Astrocyte of the cerebellum (primary cell): ENCODE data around the gene OPCML.

ENCODE experiments used
- DNase-seq: peaks from one replicate; pipeline ENCODE4 v3.0.0-alpha.2; 2011; ENCODE audit warnings: low read depth
- H3K4me3 ChIP-seq: 2 replicates; pipeline ENCODE4 v1.5.1; 2011; ENCODE audit warnings: mild to moderate bottlenecking, low read depth, low read length, moderate library complexity
- in situ Hi-C: cut with HindIII; loops from 2 replicates; pipeline ENCODE4 v1.10.0; 2017; ENCODE audit warnings: low sequenced_read_pairs
- TF ChIP-seq, protein P1 (sequence below): IDR thresholded peaks from 2 replicates; pipeline ENCODE4 v1.5.1; 2012; ENCODE audit warnings: low read length, low read depth, moderate library complexity, mild to moderate bottlenecking; ENCODE audit errors: missing control alignments

Gene OPCML

DNA sequence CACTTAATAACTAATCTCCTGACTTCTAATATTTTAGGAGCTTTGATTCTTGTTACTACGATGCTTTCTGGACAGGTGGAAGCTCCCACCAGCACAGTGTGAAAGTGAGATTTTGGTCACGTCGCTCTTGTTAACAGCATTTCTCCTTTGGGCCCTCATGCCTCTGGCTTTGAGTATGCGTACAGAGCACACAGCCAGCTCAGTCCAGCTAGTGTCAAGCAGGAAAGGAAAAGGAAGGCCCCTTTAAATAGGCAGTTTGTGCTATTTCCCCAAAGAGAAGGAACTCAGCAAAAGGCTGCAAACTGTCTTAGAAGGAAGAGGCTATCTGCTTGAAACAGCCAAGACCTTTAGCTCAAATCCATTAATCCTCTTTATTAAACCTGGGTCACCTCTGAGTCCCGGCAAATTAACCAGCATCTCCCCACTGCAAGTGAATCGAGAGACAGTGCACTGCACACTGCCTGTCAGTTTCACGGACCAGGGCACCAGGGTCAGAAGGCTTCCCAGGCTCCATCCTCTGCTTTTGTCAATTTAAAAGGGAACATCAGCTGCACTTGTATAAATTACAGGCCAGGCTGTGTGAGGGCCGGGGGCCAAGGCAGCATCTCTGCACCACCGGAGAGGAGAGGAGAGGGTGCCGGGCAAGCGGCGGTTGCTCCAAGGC is 34.7 kb downstream of the OPCML start:
- no peak for DNase-seq
- in situ Hi-C loops: no loop called here
- H3K4me3 ChIP-seq: no peak overlapping the region
- TF ChIP-seq, protein P1, sequence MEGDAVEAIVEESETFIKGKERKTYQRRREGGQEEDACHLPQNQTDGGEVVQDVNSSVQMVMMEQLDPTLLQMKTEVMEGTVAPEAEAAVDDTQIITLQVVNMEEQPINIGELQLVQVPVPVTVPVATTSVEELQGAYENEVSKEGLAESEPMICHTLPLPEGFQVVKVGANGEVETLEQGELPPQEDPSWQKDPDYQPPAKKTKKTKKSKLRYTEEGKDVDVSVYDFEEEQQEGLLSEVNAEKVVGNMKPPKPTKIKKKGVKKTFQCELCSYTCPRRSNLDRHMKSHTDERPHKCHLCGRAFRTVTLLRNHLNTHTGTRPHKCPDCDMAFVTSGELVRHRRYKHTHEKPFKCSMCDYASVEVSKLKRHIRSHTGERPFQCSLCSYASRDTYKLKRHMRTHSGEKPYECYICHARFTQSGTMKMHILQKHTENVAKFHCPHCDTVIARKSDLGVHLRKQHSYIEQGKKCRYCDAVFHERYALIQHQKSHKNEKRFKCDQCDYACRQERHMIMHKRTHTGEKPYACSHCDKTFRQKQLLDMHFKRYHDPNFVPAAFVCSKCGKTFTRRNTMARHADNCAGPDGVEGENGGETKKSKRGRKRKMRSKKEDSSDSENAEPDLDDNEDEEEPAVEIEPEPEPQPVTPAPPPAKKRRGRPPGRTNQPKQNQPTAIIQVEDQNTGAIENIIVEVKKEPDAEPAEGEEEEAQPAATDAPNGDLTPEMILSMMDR: no peak

DNA sequence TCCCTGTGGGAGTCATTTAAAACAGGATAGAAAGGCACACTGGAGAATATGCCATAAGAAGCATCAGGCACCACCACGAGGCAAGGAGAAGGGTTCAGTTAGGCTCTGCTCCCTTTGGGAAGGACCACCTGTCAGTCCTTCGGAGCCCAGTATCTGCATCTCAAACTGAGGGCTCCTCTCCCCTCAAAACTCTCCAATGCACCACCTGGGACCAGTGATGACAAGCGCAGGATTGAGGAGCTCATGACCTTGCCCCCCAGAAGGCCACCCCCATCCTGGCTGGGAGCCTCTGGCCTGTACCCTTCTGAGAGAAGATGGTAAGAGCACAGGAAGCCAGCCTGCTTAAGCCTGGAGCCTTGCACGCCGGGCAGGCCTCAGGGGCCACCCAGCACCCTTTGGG is 39.4 kb downstream of the OPCML start:
- TF ChIP-seq, protein P1: no peak
- no peak for DNase-seq
- in situ Hi-C loops: no loop called here
- no peak overlapping the region for H3K4me3 ChIP-seq

DNA sequence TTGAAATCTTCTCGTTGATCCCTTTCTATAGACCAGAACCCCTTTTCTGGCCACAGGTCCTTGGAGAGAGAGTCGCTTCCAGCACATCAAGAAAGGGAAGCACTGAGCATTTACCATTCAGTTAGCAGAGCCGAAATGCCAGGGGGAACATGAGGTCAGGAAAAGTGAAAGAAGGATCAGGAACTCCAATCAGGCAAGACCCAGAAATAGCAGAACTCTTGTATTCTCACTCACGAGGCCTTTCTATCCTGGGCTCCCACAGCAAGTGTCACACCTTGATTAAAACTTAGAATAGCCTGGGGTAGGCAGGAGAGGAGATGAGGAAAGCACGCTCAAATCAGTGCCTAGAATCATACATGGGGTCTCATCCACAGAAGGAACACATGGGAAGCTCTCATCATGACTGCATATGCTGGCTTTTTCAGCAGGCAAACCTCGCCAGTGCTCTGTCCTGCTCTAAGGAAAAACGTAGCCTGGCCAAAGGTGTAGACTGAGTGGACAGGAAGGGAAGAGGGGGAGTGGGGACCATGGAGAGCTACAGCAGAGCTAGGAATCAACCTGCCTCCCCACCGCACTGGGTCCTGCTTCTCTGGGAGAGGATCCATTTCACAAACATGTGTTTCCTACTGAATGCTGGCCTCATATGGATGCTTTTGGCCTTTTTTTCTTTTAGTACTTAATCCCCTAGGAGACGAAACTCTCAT is 40.5 kb downstream of the OPCML start:
- TF ChIP-seq, protein P1: no peak
- H3K4me3 ChIP-seq: no peak overlapping the region
- DNase-seq: no peak
- in situ Hi-C loops: no loop called here

DNA sequence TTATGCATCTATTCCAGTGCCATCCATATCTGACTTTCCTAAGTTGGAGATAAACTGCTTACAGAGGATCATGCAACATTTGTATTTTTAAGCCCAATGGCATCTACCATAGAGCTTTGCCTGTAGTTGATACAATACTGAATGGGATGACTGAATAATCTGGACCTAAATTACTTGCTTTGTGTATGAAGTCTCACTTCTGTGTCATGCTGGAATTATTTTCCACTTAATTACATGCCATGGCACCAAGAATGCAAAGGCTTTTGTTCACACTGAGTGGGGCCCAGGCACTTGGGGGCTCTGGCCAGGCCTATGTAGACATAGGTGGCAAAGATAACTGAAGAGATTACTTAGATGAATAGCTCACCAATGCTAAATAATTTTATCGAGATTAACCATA is 51.6 kb downstream of the OPCML start:
- no peak for DNase-seq
- H3K4me3 ChIP-seq: no peak overlapping the region
- TF ChIP-seq, protein P1: no peak
- in situ Hi-C loops: no loop called here

DNA sequence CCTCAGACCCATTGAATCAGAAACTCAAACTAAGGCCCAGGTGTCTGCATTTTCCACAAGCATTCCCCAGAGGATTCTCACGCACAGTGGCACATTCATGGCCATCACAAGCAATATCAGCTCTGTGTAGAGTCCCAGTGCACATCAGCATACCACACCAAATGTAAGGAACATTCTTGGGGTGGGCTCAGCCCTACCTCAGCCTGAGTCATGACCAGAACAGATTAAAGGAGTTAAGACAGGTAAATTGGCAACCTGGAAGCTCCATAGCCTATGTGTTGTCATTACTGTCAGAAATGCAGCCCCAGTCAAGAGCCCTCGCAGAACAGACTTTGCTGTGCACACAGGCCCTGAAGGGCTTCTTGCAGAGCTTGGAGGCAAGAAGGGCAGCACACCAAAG is 53.1 kb downstream of the OPCML start:
- TF ChIP-seq, protein P1: no peak
- no peak for DNase-seq
- in situ Hi-C loops: no loop called here
- no peak overlapping the region for H3K4me3 ChIP-seq

DNA sequence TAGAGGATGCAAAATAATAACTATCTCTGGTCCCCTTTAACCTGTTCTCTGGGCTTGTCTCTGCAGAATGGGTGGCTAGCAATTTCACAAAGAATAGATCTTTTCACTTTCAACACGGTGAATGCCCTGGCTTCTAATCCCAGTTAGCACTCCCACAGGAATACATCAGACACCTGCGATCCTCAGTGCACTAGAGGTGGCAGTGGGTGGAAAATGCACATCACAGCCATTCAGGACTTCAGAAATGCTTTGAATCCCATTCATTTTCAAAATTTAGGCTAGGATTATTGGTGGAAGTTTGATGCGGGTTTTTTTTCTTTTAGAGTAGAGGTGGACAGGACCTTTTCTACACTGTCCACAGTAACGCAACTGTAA is 55.1 kb downstream of the OPCML start:
- in situ Hi-C loops: no loop called here
- no peak overlapping the region for H3K4me3 ChIP-seq
- DNase-seq: no peak
- TF ChIP-seq, protein P1: no peak
